GM12801 (cell line): ENCODE results near the gene ANKRD65.

Experiments used
- CTCF ChIP-seq: IDR thresholded peaks from one replicate; pipeline ENCODE4 v1.5.1; 2011; ENCODE audit warnings: control low read depth; ENCODE audit not compliant: insufficient read length; ENCODE audit errors: extremely low read depth

ANKRD65 gene

GRCh38 chr1:1377540-1378205, 43.4 kb downstream of the ANKRD65 start:
- TF ChIP-seq CTCF = no peak

- no peak for TF ChIP-seq CTCF
Observed at GRCh38 chr1:1376551-1377226, 44.4 kb downstream of the ANKRD65 start.

- TF ChIP-seq CTCF = no peak
Observed at GRCh38 chr1:1374929-1375662, 46.0 kb downstream of the ANKRD65 start, which contains the start of gene AURKAIP1. Gene AURKAIP1 (minus strand): TSS chr1:1375207. CDS start chr1:1374756, 451 bp downstream.

GRCh38 chr1:1374589-1374928, 46.5 kb downstream of the ANKRD65 start:
- TF ChIP-seq CTCF = no peak

GRCh38 chr1:1373815-1374588, 47.1 kb downstream of the ANKRD65 start:
- no peak for TF ChIP-seq CTCF

GRCh38 chr1:1373051-1373814, 47.8 kb downstream of the ANKRD65 start:
- no peak for TF ChIP-seq CTCF
